Measurements from ENCODE around the gene CRX.
"Not testable (repeated sequence)": the region's sequence is repeated elsewhere in the genome, so short reads cannot be mapped to it uniquely, and the experiment has no call there.

CRX gene

DNA sequence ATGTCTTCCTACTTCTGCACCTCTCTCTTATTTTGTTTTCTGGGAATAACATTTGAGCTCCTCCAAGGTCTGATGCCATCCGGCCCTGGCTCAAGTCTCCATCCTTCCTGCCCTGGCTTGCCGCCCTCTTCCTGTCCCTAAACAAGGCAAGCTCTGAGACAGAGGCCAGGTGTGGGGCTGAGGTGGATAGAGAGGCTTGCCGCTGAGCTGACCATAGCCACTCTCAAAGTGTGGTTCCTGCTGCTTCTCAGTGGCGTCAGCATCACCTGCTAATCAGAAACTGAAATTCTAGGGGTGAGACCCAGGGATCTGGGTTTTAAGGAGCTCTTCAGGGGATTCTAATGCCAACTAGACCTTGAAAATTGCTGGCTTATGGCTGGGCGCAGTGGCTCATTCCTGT is 31.3 kb downstream of the CRX start:
- no peak for DNase-seq (ENCODE audit: low read depth)
- H3K4me3 ChIP-seq (ENCODE audit: low read depth, low read length) = no peak overlapping the region

DNA sequence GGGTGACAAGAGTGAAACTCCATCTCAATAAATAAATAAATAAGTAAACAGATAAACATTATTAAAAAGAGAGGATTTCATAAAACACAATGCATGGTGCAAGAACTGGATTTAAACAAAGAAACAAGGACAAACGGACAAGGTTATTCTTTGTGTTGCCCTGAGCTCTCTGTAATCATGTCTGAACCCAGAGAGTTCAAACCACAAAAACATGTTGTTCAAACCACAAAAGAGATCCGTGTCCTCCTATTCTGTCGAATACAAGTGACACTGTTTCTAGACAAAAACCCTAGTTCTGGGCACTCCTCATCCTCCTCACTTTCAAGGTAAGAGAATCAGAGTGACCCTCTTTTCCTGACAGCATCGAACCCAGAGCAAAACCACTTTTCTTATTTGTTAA is 32.7 kb downstream of the CRX start:
- DNase-seq (ENCODE audit: low read depth) = no peak

GRCh38 chr19:47858231-47858630 is 36.5 kb downstream of the CRX start:
- H3K4me3 ChIP-seq (ENCODE audit: low read depth, low read length); DNase-seq (ENCODE audit: low read depth): not testable (repeated sequence)

More for the DNA sequence above, 32.7 kb downstream of the CRX start:
- H3K4me3 ChIP-seq (ENCODE audit: low read depth, low read length) = no peak overlapping the region

GRCh38 chr19:47858646-47859285 is 37.0 kb downstream of the CRX start, which contains the start of gene TPRX2:
Gene TPRX2, plus strand, starts transcription at chr19:47859235. Its CDS starts 12 bp downstream, at chr19:47859247.
- not testable (repeated sequence) for H3K4me3 ChIP-seq (ENCODE audit: low read depth, low read length); DNase-seq (ENCODE audit: low read depth)

DNA sequence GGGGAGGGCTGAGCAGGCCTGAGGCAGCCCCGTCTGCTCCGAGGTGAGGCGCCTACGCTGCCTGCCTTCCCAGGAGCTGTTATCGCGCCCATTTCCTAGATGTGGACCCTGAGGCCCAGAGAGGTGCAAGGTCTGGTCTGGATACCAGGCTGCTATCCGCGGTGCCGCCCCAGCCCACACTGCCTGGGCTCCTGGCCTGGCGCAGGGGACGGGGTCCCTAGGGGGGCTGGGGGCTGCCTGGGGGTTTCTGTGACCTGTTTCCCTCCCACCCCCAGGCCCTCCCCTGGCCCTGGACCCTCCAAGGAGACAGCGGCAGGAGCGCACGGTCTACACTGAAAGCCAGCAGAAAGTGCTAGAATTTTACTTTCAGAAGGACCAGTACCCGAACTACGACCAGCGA is 38.1 kb downstream of the CRX start:
- H3K4me3 ChIP-seq (ENCODE audit: low read depth, low read length); DNase-seq (ENCODE audit: low read depth): not testable (repeated sequence)

DNA sequence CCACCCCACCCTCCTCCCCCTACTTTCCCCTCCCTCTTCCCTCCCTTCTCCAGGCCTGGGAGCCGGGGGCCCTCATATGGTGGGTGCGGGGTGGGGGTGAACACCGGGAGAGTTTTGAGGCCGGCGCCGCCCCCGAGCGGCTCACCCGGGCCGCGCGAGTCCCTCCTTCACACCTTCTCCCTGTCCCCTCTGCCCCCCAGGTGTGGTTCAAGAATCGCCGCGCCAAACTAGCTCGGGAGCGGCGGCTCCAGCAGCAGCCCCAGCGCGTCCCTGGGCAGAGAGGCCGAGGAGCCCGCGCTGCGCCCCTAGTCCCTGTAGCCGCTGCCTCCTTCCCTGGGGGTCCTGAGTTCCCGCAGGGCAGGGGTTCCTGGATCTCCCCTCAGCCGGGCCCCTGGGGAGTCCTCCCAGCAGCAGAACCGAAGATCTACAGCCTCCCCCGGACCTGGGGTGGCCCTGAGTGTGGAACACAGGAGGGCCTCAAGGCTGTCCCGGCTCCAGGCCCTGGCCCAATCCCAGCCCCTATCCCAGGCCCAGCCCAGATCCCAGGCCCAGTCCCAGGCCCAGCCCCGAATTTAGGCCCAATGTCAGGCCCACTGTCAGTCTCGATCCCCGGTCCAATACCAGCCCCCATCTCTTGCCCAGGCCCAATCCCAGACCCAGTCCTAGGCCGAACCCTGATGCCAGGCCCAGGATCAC is 39.0 kb downstream of the CRX start:
- no peak overlapping the region for H3K4me3 ChIP-seq (ENCODE audit: low read depth, low read length)

GRCh38 chr19:47861630-47862029 is 39.9 kb downstream of the CRX start:
- no peak overlapping the region for H3K4me3 ChIP-seq (ENCODE audit: low read depth, low read length)
- DNase-seq (ENCODE audit: low read depth) = no peak

More for the DNA sequence above, 39.0 kb downstream of the CRX start:
- DNase-seq (ENCODE audit: low read depth) = no peak

GRCh38 chr19:47863514-47863936 is 41.8 kb downstream of the CRX start:
- peak; percentile 11 for DNase-seq (ENCODE audit: low read depth)
- H3K4me3 ChIP-seq (ENCODE audit: low read depth, low read length) = no peak overlapping the region

GRCh38 chr19:47865166-47865565 is 43.4 kb downstream of the CRX start:
- H3K4me3 ChIP-seq (ENCODE audit: low read depth, low read length) = no peak overlapping the region
- DNase-seq (ENCODE audit: low read depth) = no peak

- DNase-seq (ENCODE audit: low read depth) = no peak
- no peak overlapping the region for H3K4me3 ChIP-seq (ENCODE audit: low read depth, low read length)
These were observed 57.2 kb downstream of the CRX start for GRCh38 chr19:47878906-47879305.

- not testable (repeated sequence) for DNase-seq (ENCODE audit: low read depth); H3K4me3 ChIP-seq (ENCODE audit: low read depth, low read length)
These were observed 57.6 kb downstream of the CRX start for GRCh38 chr19:47879385-47879784.

GRCh38 chr19:47881757-47882156 is 60.0 kb downstream of the CRX start:
- no peak for DNase-seq (ENCODE audit: low read depth)

GRCh38 chr19:47882890-47883289 is 61.2 kb downstream of the CRX start:
- H3K4me3 ChIP-seq (ENCODE audit: low read depth, low read length) = no peak overlapping the region
- no peak for DNase-seq (ENCODE audit: low read depth)

More at GRCh38 chr19:47881757-47882156, 60.0 kb downstream of the CRX start:
- H3K4me3 ChIP-seq (ENCODE audit: low read depth, low read length) = no peak overlapping the region

DNA sequence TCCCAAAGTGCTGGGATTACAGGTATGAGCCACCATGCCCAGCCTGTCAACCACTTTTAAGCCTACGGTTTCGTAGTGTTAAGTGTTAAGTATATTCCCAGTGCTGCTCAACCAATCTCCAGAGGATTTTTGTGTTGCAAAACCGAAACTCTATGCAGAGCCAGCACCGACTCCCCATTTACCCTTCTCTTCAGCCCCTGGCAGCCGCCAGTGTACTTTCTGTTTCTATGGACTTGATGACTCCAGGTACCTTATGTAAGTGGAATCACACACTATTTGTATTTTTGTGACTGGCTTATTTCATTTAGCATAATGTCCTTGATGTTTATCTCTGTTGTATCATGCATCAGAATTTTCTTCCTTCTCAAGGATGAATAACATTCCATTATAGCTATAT is 63.3 kb downstream of the CRX start:
- H3K4me3 ChIP-seq (ENCODE audit: low read depth, low read length) = no peak overlapping the region
- DNase-seq (ENCODE audit: low read depth) = no peak

DNA sequence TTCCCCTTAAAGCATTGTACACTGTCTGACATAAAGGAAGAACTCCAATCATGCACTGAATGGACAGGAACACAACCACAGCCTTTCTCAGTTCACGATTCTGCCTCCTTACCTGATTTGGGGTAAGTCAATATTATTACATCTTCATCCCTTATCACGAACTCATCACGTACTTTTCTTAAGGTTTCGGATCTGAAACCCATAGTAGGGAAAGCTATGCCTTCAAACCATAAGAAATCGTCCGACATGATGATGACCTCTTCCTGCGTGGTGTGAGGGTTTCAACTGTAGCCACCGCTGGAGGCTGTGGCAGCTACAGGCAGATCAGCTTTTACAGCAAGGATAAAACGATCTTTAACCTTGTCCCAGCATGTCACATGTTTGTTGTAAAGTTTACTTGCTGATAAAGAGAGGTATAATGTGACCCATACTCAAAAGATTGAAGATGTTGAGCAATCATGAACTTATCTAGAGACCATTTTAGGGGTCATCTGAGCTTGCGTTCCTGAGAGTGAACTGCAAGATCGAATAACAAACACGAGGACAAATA is 64.3 kb downstream of the CRX start, which contains the start of gene SULT2A1:
Gene SULT2A1 (minus strand): TSS at position 306 of the 550 bp plus-strand sequence. CDS start 58 bp downstream, at position 248.
- DNase-seq (ENCODE audit: low read depth) = no peak
- no peak within 1 kb of the TSS for H3K4me3 ChIP-seq (ENCODE audit: low read depth, low read length)

DNA sequence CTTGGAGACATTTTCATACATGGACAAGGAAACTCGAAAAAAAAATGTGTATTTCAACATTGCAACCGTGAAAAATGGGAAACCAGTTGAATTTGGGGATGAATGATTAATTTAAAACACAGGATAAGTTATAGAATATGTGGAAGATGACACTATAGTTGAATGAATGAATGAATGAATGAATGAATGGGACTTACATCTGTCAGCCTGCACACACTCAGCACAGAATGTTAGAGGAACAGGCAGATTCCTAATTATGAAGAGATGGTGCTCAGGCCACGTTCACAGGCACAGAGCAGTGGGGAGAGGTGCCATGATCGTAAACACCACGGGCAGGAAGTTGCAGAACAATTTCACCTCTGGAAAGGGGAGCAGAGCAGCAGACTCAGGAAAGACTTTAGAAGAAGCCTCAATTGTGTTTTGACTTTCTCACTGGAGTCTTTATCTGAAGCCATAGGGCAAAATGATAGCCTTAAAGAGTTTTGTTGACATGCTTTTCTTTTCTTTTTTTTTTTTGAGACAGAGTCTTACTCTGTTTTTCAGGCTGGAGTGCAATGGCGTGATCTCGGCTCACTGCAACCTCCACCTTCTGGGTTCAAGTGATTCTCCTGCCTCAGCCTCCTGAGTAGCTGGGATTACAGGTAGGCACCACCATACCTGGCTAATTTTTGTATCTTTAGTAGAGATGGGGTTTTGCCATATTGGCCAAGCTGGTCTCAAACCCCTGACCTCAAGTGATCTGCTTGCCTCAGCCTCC is 69.3 kb downstream of the CRX start:
- no peak overlapping the region for H3K4me3 ChIP-seq (ENCODE audit: low read depth, low read length)
- DNase-seq (ENCODE audit: low read depth) = no peak

DNA sequence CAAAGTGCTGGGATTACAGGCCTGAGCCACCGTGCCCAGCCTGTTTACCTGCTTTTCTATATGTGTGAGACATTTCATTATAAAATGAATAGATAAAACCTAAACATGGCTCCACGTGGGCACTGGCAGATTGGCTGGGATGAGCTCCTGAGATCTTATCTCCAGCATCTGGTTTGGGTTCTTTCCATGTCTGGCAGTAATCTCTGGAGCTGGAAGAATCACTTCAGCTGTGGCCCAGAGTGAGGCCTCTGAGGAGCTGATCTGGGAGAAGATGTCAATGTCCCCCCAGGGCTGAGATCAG is 69.8 kb downstream of the CRX start:
- no peak for DNase-seq (ENCODE audit: low read depth)
- no peak overlapping the region for H3K4me3 ChIP-seq (ENCODE audit: low read depth, low read length)

DNA sequence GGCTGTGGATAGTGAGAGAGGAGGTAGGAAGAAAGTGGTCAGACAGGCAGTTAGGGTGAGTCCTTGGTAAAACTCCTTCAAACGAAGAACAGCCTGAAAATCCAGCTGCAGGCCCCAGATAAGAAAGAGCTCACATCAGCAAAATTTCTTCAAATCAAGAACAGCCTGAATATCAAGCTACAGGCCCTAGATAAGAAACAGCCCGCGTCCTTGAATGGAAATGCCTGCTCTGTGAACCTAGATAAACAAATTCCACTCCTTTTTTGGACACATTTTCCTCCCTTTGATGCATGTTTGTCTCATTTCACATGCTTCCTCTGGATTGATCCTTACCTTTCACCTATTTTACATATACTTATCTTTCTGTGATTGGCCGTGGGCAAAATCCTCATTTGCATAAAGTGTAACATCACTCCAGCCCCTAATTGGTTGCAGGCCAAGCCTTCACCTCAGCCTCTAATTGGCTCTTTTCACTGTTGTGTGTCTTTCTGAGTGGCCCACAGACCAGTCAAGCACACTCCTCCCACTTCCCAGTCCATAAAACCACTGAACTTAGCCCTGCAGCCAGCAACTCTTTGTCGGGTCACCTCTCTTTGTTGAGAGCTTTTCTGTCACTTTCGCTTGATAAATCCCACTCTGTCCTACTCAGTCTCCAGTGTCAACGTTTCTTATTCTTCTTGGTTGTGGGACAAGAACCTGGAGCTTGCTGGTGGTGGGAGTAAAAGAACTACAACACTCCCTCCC is 70.4 kb downstream of the CRX start:
- no peak overlapping the region for H3K4me3 ChIP-seq (ENCODE audit: low read depth, low read length)
- no peak for DNase-seq (ENCODE audit: low read depth)
